ENCODE results near the gene SELENON.

The SELENON gene

DNA sequence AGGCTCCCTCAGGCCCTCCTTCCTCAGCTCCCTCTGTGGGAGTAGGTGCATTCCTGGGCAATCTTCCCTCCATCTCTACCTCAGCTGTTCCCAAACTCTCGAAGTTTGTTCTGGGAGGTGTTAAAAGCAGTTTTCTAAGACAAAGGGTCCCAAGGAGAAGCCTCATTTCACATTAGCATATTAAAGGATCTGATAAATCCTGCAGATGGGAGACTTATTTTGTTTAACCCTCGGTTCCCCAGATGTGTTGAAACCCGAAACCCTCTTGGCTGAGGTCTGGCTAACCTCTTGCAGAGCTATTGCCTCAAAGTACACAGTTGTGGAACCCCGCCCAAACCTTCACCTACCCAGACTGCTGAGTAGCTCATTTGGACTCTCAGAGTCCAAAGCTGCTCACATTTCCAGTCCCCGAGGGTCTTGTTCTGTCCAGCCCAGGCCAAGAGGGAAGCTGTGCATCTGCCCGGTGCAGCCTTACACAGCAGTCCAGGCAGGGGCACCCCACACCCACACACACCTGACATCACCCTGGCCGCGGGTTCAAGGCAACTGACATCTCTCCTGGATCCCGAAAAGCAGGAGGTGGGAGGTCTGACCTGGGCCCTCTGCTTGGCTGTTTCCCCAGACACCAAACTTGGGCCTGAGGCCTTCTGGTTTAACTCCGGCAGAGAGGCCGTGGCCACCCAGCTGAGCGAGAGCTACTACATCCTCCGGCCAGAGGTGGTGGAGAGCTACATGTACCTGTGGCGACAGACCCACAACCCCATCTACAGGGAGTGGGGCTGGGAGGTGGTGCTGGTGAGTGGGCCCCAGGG, 19.5 kb upstream of the SELENON start:
- TF ChIP-seq, protein P1, sequence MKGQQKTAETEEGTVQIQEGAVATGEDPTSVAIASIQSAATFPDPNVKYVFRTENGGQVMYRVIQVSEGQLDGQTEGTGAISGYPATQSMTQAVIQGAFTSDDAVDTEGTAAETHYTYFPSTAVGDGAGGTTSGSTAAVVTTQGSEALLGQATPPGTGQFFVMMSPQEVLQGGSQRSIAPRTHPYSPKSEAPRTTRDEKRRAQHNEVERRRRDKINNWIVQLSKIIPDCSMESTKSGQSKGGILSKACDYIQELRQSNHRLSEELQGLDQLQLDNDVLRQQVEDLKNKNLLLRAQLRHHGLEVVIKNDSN (IDR thresholded peaks at IDR 0.05): no peak
- TF ChIP-seq EP300 (IDR thresholded peaks at IDR 0.05; ENCODE audit: borderline replicate concordance): no peak
- no peak for TF ChIP-seq YY1 (IDR thresholded peaks at IDR 0.05; ENCODE audit: low read depth)
- no peak for TF ChIP-seq CEBPB (IDR thresholded peaks at IDR 0.05)
- TF ChIP-seq TEAD4 (IDR thresholded peaks at IDR 0.05): no peak
- TF ChIP-seq NFIC (IDR thresholded peaks at IDR 0.05): no peak
- no peak for TF ChIP-seq EGR1 (IDR thresholded peaks at IDR 0.05)
- TF ChIP-seq CREB1 (IDR thresholded peaks at IDR 0.05; ENCODE audit: low read depth): no peak
- TF ChIP-seq, protein P2, sequence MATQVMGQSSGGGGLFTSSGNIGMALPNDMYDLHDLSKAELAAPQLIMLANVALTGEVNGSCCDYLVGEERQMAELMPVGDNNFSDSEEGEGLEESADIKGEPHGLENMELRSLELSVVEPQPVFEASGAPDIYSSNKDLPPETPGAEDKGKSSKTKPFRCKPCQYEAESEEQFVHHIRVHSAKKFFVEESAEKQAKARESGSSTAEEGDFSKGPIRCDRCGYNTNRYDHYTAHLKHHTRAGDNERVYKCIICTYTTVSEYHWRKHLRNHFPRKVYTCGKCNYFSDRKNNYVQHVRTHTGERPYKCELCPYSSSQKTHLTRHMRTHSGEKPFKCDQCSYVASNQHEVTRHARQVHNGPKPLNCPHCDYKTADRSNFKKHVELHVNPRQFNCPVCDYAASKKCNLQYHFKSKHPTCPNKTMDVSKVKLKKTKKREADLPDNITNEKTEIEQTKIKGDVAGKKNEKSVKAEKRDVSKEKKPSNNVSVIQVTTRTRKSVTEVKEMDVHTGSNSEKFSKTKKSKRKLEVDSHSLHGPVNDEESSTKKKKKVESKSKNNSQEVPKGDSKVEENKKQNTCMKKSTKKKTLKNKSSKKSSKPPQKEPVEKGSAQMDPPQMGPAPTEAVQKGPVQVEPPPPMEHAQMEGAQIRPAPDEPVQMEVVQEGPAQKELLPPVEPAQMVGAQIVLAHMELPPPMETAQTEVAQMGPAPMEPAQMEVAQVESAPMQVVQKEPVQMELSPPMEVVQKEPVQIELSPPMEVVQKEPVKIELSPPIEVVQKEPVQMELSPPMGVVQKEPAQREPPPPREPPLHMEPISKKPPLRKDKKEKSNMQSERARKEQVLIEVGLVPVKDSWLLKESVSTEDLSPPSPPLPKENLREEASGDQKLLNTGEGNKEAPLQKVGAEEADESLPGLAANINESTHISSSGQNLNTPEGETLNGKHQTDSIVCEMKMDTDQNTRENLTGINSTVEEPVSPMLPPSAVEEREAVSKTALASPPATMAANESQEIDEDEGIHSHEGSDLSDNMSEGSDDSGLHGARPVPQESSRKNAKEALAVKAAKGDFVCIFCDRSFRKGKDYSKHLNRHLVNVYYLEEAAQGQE (IDR thresholded peaks at IDR 0.05; ENCODE audit: low read depth): no peak
- TF ChIP-seq, protein P3, sequence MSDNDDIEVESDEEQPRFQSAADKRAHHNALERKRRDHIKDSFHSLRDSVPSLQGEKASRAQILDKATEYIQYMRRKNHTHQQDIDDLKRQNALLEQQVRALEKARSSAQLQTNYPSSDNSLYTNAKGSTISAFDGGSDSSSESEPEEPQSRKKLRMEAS (IDR thresholded peaks at IDR 0.05): no peak

DNA sequence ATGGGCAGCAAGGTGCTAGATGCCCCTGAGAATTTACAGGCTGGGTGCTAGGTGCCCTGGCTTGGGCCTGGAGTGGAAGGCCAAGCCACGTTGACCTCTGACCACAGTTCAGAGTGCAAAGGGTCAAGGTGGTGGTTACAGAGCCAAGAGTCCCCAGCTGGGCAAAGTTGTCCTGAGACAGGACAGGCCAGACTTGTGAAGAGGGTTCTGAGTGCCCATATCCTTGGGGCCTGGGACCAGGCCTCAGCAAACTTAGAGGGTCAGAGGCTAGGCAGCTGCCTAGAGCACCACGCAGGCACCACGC, 18.9 kb upstream of the SELENON start:
- TF ChIP-seq TAF1 (IDR thresholded peaks at IDR 0.05; ENCODE audit: low read depth): no peak
- TF ChIP-seq TCF12 (IDR thresholded peaks at IDR 0.05; ENCODE audit: low read depth): no peak
- TF ChIP-seq EGR1 (IDR thresholded peaks at IDR 0.05): no peak
- TF ChIP-seq, protein P1 (IDR thresholded peaks at IDR 0.05): no peak
- TF ChIP-seq, protein P2 (IDR thresholded peaks at IDR 0.05; ENCODE audit: low read depth): no peak
- TF ChIP-seq RAD21 (IDR thresholded peaks at IDR 0.05; ENCODE audit: low read depth): no peak
- TF ChIP-seq CREB1 (IDR thresholded peaks at IDR 0.05; ENCODE audit: low read depth): no peak
- TF ChIP-seq, protein P3 (IDR thresholded peaks at IDR 0.05): no peak
- TF ChIP-seq FOXM1 (IDR thresholded peaks at IDR 0.05; ENCODE audit: borderline replicate concordance, low read depth): no peak
- no peak for TF ChIP-seq CEBPB (IDR thresholded peaks at IDR 0.05)

DNA sequence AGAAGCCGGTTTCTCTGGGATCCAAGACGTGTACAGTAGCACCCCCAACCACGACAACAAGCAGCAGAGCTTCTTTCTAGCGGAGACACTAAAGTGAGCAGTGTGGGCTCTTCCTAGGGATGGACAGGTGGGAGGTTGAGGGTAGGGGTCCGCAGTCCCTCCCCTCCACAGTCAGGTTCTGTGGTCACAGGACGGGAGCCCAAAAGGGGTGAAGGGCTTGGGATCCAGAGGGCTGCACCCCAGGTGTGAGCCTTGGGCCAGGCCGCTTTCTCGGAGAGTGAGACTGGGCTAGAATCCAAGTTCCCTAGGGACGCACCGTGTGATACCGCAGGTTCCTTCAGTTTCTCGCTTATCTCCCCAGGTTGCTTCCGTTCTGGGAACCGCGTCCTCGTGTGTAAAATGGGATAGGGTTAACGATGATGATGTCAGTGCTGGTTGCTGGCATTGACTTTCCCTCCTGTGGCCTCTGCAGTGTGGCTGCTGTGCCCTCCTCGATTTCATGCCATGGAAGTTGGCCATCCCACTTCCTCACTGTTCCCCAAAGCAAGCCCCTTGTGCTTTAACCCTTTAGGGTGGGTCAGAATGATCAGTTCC, 17.3 kb upstream of the SELENON start:
- TF ChIP-seq, protein P1 (IDR thresholded peaks at IDR 0.05): no peak
- TF ChIP-seq, protein P3 (IDR thresholded peaks at IDR 0.05): no peak
- TF ChIP-seq, protein P2 (IDR thresholded peaks at IDR 0.05; ENCODE audit: low read depth): no peak
- TF ChIP-seq CREB1 (IDR thresholded peaks at IDR 0.05; ENCODE audit: low read depth) (no peak), FOXM1 (IDR thresholded peaks at IDR 0.05; ENCODE audit: borderline replicate concordance, low read depth) (no peak), TCF12 (IDR thresholded peaks at IDR 0.05; ENCODE audit: low read depth) (no peak), CEBPB (IDR thresholded peaks at IDR 0.05) (no peak), YY1 (IDR thresholded peaks at IDR 0.05; ENCODE audit: low read depth) (no peak), RAD21 (IDR thresholded peaks at IDR 0.05; ENCODE audit: low read depth) (no peak), ZBTB7A (IDR thresholded peaks at IDR 0.05; ENCODE audit: low read depth) (no peak), EGR1 (IDR thresholded peaks at IDR 0.05) (no peak), TEAD4 (IDR thresholded peaks at IDR 0.05) (no peak), EP300 (IDR thresholded peaks at IDR 0.05; ENCODE audit: borderline replicate concordance) (no peak), TAF1 (IDR thresholded peaks at IDR 0.05; ENCODE audit: low read depth) (no peak), NFIC (IDR thresholded peaks at IDR 0.05) (no peak)
